ENCODE measurements around the gene PMAIP1. TPM values are rescaled to one million over a fixed set of nuclear protein-coding genes. Genes with fewer than 3 reads are reported as not detected.

PMAIP1 gene
- total and polyA plus RNA-seq, 9 of the 15 experiments (the other 6 are each of a cell fraction or from before 2014, with no cell fraction given): 8.0 to 22.9 (median 14.9) TPM

DNA sequence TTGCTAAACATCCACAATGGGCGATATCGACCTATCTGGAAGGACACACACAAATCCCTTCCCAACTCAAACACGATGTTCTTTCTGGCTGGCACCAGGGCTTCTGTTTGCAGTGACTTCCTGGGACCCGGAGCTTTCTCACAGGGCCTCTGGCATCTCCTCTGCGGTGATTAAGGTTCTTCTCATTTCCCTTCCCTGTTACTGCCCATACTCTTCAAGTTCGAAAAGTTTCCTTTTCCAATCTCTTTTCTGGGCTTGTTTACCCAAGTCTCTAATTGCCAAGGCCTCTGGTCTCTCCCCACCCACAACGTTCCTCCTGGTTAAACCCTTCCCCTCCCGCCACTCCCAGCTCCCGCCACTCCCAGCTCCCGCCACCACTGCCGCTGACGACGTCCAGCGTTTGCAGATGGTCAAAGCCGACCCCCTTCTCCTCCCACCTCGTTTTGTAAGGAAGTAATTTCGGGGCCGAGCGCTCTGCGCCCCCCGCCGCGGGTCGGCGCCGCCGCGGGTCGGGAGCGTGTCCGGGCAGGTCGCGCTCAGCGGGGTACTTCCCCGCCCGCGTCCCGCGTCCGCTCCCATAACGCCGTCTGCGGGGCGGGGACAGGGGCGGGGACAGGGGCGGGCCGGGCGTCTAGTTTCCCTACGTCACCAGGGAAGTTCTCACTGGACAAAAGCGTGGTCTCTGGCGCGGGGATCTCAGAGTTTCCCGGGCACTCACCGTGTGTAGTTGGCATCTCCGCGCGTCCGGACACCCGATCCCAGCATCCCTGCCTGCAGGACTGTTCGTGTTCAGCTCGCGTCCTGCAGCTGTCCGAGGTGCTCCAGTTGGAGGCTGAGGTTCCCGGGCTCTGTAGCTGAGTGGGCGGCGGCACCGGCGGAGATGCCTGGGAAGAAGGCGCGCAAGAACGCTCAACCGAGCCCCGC is at the start of gene PMAIP1 (continued):
- TF ChIP-seq, protein P1, sequence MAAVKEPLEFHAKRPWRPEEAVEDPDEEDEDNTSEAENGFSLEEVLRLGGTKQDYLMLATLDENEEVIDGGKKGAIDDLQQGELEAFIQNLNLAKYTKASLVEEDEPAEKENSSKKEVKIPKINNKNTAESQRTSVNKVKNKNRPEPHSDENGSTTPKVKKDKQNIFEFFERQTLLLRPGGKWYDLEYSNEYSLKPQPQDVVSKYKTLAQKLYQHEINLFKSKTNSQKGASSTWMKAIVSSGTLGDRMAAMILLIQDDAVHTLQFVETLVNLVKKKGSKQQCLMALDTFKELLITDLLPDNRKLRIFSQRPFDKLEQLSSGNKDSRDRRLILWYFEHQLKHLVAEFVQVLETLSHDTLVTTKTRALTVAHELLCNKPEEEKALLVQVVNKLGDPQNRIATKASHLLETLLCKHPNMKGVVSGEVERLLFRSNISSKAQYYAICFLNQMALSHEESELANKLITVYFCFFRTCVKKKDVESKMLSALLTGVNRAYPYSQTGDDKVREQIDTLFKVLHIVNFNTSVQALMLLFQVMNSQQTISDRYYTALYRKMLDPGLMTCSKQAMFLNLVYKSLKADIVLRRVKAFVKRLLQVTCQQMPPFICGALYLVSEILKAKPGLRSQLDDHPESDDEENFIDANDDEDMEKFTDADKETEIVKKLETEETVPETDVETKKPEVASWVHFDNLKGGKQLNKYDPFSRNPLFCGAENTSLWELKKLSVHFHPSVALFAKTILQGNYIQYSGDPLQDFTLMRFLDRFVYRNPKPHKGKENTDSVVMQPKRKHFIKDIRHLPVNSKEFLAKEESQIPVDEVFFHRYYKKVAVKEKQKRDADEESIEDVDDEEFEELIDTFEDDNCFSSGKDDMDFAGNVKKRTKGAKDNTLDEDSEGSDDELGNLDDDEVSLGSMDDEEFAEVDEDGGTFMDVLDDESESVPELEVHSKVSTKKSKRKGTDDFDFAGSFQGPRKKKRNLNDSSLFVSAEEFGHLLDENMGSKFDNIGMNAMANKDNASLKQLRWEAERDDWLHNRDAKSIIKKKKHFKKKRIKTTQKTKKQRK (IDR thresholded peaks at IDR 0.05; ENCODE audit: borderline replicate concordance, low read depth, low read length): no peak
- TF ChIP-seq, protein P2, sequence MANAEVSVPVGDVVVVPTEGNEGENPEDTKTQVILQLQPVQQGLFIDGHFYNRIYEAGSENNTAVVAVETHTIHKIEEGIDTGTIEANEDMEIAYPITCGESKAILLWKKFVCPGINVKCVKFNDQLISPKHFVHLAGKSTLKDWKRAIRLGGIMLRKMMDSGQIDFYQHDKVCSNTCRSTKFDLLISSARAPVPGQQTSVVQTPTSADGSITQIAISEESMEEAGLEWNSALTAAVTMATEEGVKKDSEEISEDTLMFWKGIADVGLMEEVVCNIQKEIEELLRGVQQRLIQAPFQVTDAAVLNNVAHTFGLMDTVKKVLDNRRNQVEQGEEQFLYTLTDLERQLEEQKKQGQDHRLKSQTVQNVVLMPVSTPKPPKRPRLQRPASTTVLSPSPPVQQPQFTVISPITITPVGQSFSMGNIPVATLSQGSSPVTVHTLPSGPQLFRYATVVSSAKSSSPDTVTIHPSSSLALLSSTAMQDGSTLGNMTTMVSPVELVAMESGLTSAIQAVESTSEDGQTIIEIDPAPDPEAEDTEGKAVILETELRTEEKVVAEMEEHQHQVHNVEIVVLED (CRISPR knock-in tag; IDR thresholded peaks at IDR 0.05): no peak
- no peak for TF ChIP-seq FOXJ2 (tag; IDR thresholded peaks at IDR 0.05)
- peak; percentile 8 to 67; a peak in 2 of 4 replicates for TF ChIP-seq SIN3A (IDR thresholded peaks at IDR 0.05; ENCODE audit: borderline replicate concordance in 2 of 2, control insufficient read depth in 1 of 2, low read depth in 2 of 2, low read length in 2 of 2)
- no peak for TF ChIP-seq ZC3H8 (IDR thresholded peaks at IDR 0.05)
- TF ChIP-seq, protein P3, sequence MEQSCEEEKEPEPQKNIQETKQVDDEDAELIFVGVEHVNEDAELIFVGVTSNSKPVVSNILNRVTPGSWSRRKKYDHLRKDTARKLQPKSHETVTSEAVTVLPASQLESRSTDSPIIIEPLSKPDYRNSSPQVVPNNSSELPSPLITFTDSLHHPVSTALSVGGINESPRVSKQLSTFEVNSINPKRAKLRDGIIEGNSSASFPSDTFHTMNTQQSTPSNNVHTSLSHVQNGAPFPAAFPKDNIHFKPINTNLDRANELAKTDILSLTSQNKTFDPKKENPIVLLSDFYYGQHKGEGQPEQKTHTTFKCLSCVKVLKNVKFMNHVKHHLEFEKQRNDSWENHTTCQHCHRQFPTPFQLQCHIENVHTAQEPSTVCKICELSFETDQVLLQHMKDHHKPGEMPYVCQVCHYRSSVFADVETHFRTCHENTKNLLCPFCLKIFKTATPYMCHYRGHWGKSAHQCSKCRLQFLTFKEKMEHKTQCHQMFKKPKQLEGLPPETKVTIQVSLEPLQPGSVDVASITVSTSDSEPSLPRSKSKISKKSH (CRISPR knock-in tag; IDR thresholded peaks at IDR 0.05): no peak
- no peak for TF ChIP-seq COPS2 (conservative IDR thresholded peaks at IDR 0.05)
- no peak for TF ChIP-seq TRIM24 (IDR thresholded peaks at IDR 0.05)
- TF ChIP-seq, protein P4, sequence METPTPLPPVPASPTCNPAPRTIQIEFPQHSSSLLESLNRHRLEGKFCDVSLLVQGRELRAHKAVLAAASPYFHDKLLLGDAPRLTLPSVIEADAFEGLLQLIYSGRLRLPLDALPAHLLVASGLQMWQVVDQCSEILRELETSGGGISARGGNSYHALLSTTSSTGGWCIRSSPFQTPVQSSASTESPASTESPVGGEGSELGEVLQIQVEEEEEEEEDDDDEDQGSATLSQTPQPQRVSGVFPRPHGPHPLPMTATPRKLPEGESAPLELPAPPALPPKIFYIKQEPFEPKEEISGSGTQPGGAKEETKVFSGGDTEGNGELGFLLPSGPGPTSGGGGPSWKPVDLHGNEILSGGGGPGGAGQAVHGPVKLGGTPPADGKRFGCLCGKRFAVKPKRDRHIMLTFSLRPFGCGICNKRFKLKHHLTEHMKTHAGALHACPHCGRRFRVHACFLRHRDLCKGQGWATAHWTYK (CRISPR knock-in tag; IDR thresholded peaks at IDR 0.05): no peak
- no peak for TF ChIP-seq U2AF1 (optimal IDR thresholded peaks at IDR 0.05; ENCODE audit: low read depth, low read length)
- no peak for TF ChIP-seq ZNF561 (CRISPR knock-in tag; conservative IDR thresholded peaks at IDR 0.05)
- TF ChIP-seq PTRF (tag; IDR thresholded peaks at IDR 0.05): no peak
- no peak for TF ChIP-seq KHSRP (IDR thresholded peaks at IDR 0.05)
- TF ChIP-seq SNRNP70 (optimal IDR thresholded peaks at IDR 0.05; ENCODE audit: low read depth, low read length): no peak
- TF ChIP-seq GABPB2 (CRISPR knock-in tag; conservative IDR thresholded peaks at IDR 0.05): no peak
- TF ChIP-seq, protein P5, sequence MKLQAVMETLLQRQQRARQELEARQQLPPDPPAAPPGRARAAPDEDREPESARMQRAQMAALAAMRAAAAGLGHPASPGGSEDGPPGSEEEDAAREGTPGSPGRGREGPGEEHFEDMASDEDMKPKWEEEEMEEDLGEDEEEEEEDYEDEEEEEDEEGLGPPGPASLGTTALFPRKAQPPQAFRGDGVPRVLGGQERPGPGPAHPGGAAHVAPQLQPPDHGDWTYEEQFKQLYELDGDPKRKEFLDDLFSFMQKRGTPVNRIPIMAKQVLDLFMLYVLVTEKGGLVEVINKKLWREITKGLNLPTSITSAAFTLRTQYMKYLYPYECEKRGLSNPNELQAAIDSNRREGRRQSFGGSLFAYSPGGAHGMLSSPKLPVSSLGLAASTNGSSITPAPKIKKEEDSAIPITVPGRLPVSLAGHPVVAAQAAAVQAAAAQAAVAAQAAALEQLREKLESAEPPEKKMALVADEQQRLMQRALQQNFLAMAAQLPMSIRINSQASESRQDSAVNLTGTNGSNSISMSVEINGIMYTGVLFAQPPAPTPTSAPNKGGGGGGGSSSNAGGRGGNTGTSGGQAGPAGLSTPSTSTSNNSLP (IDR thresholded peaks at IDR 0.05; ENCODE audit: borderline replicate concordance, low read depth, low read length): no peak
